K562 (cell line): ENCODE data around the gene DLGAP3. TPM values are rescaled to one million over a fixed set of nuclear protein-coding genes. Genes with fewer than 3 reads are reported as not detected.

Source experiments
- ATAC-seq: fragments of 200-7000 bp; cut with Tn5 transposase; 3 replicates; pipeline ENCODE4 v1.9.1; 2020; ENCODE audit warnings: moderate library complexity
- BruUV-seq: library from RNA; stranded (reverse); fragments of 400-500 nt; replicated peaks from 2 replicates; lab custom pipeline; 2021; lab: Mats Ljungman, UMichigan
- CTCF ChIA-PET: fragments of 300-600 bp; formaldehyde crosslinking; extraction: SDS; loops from one replicate; lab custom pipeline; 2021; ENCODE audit warnings: low intra/inter-chr PET ratio; lab: Yijun Ruan, JAX
- POLR2A ChIA-PET: fragments of 300-600, 350-650 bp; sonication (Branson Sonifier 250); formaldehyde crosslinking; extraction: SDS; loops from one replicate; lab custom pipeline; 2021; ENCODE audit warnings: antibody characterized with exemption, inconsistent platforms; lab: Yijun Ruan, JAX
- DNase-seq, 4 experiments: peaks; one replicate each; pipeline versions ENCODE4 v3.0.0 to v3.0.0-alpha.2; 2011 to 2018; ENCODE audit warnings: low spot score in 3 of 4, mixed read lengths in 3 of 4; ENCODE audit errors: extremely low read depth in 1 of 4
- FAIRE-seq: peaks from 2 replicates; lab custom pipeline; 2011; peaks lifted over from hg19 to GRCh38; lab: Jason Lieb, UNC
- H2AFZ ChIP-seq: 2 replicates; pipeline ENCODE4 v1.6.0; 2011; ENCODE audit warnings: low read depth, low read length, control low read depth, inconsistent platforms
- H3K27ac ChIP-seq: fragments of 200-600 bp; 3 replicates; pipeline ENCODE4 v1.8.0; 2011; ENCODE audit warnings: low read depth, mild to moderate bottlenecking, control low read depth, inconsistent platforms, low read length, moderate library complexity, mixed read lengths; ENCODE audit errors: extremely low read depth
- H3K27me3 ChIP-seq, 2 experiments: fragments of 300-600 bp in 1 of 2; 2 replicates in 1 of 2; 3 replicates in 1 of 2; pipeline versions ENCODE4 v1.6.0 to v1.8.0; 2011; ENCODE audit warnings: inconsistent platforms in 2 of 2, low read length in 2 of 2, mild to moderate bottlenecking in 1 of 2, mixed read lengths in 1 of 2, moderate library complexity in 1 of 2; ENCODE audit not compliant: control insufficient read depth in 2 of 2, insufficient read depth in 2 of 2
- H3K36me3 ChIP-seq: fragments of 300-600 bp; 3 replicates; pipeline ENCODE4 v1.8.0; 2011; ENCODE audit warnings: mild to moderate bottlenecking, low read length, inconsistent platforms; ENCODE audit not compliant: control insufficient read depth, insufficient read depth
- H3K4me1 ChIP-seq, 2 experiments: fragments of 200-600 bp in 1 of 2; replicated peaks in 1 of 2; 2 replicates in 1 of 2; 3 replicates in 1 of 2; pipeline versions ENCODE4 v1.5.1 to v1.8.0; 2011; ENCODE audit warnings: inconsistent platforms in 2 of 2, low read length in 2 of 2, mild to moderate bottlenecking in 1 of 2, mixed read lengths in 1 of 2, moderate library complexity in 1 of 2; ENCODE audit not compliant: control insufficient read depth in 2 of 2, insufficient read depth in 2 of 2
- H3K4me2 ChIP-seq: 2 replicates; pipeline ENCODE4 v1.6.1; 2011; ENCODE audit warnings: low read length, control low read depth, inconsistent platforms, mixed read lengths; ENCODE audit not compliant: insufficient read depth
- H3K4me3 ChIP-seq: fragments of 200-600 bp; sonication (generic), shearing (Covaris generic); 2 replicates; pipeline ENCODE4 v1.5.1; 2016; ENCODE audit warnings: control low read depth, inconsistent platforms
- H3K79me2 ChIP-seq: fragments of 200-600 bp; 3 replicates; pipeline ENCODE4 v1.8.0; 2011; ENCODE audit warnings: low read length, inconsistent platforms; ENCODE audit not compliant: control insufficient read depth, insufficient read depth
- H3K9ac ChIP-seq, 2 experiments: 2 replicates each; pipeline versions ENCODE4 v1.6.0 to v1.6.1; 2011; ENCODE audit warnings: low read depth in 2 of 2, low read length in 2 of 2, control low read depth in 1 of 2, inconsistent platforms in 1 of 2, mild to moderate bottlenecking in 1 of 2, mixed read lengths in 1 of 2; ENCODE audit not compliant: insufficient read depth in 1 of 2
- H3K9me1 ChIP-seq: one replicate; pipeline ENCODE4 v1.6.0; 2011; ENCODE audit warnings: inconsistent platforms, mild to moderate bottlenecking, low read length, moderate library complexity; ENCODE audit not compliant: control insufficient read depth, insufficient read depth
- H3K9me3 ChIP-seq: replicated peaks from 2 replicates; pipeline ENCODE4 v1.5.1; 2011; ENCODE audit warnings: low read depth, low read length, inconsistent platforms; ENCODE audit not compliant: control insufficient read depth, insufficient read depth
- H4K20me1 ChIP-seq: replicated peaks from 2 replicates; pipeline ENCODE4 v1.6.1; 2011; ENCODE audit warnings: low read length, inconsistent platforms, mixed read lengths; ENCODE audit not compliant: control insufficient read depth, insufficient read depth
- NELFE ChIP-seq: IDR thresholded peaks from 2 replicates; pipeline ENCODE4 v1.6.1; 2011; ENCODE audit warnings: mild to moderate bottlenecking; ENCODE audit not compliant: insufficient read depth, insufficient read length
- TEAD1 ChIP-seq, 2 experiments: fragments of 450-650 bp in 1 of 2; sonication (generic) in 1 of 2; formaldehyde crosslinking; IDR thresholded peaks; 2 replicates each; pipeline versions ENCODE4 v1.4.0 to v1.8.0; 2020 to 2022; ENCODE audit warnings: mild to moderate bottlenecking in 2 of 2, missing genetic modification reagents in 1 of 2
- ZBTB9 ChIP-seq: fragments of 450-650 bp; formaldehyde crosslinking; IDR thresholded peaks from 2 replicates; pipeline ENCODE4 v1.4.0; 2020; ENCODE audit warnings: mild to moderate bottlenecking, moderate library complexity
- ZNF518B ChIP-seq: fragments of 250-450 bp; sonication (Bioruptor Pico); IDR thresholded peaks from 2 replicates; pipeline ENCODE4 v1.5.0; 2021; ENCODE audit warnings: mild to moderate bottlenecking, moderate library complexity
- ZNF75A ChIP-seq: fragments of 450-650 bp; formaldehyde crosslinking; IDR thresholded peaks from 2 replicates; pipeline ENCODE4 v1.4.0; 2020; ENCODE audit warnings: mild to moderate bottlenecking
- WGBS: fragments of 100-300 bp; shearing (Covaris generic); methylation state at CpG from one replicate; pipeline ENCODE4 v1.1.6; 2016; ENCODE audit warnings: low coverage, mixed read lengths; ENCODE audit not compliant: insufficient coverage; ENCODE audit errors: missing lambda C conversion rate; 5-methylcytosine and 5-hydroxymethylcytosine counted together
- in situ Hi-C: fragments of 300-500 bp; cut with MboI; formaldehyde crosslinking; loops from 4 replicates; pipeline ENCODE4 v1.15.0; 2018; ENCODE audit warnings: inconsistent platforms, mixed read lengths
- intact Hi-C: fragments of 100-400 bp; cut with micrococcal nuclease; formaldehyde crosslinking; loops from 2 replicates; pipeline ENCODE4 v1.14.2; 2022
- polyA plus RNA-seq, 8 experiments: library from polyadenylated mRNA; depleted of rRNA in 4 of 8; stranded (reverse) in 5 of 8; unstranded in 3 of 8; fragments of >200 nt; fragmentation: Nextera tagmentation in 2 of 8; fragmentation: Illumina TruSeq in 1 of 8; extraction: Ambion mirVana in 2 of 8; extraction: Trizol in 1 of 8; gene quantifications; 2 replicates each; pipeline versions ENCODE4 v1.2.1 to v1.2.3, GENCODE V29; 2011 to 2014; ENCODE audit warnings: inconsistent platforms in 1 of 8, missing spikeins in 1 of 8
- total RNA-seq, 7 experiments: library from RNA; depleted of rRNA in 6 of 7; stranded (reverse); fragments of >200 nt in 6 of 7; fragmentation: Illumina TruSeq in 2 of 7; extraction: Trizol in 2 of 7; gene quantifications; 2 replicates each; pipeline versions ENCODE4 v1.2.1 to v1.2.3, GENCODE V29; 2011 to 2021; ENCODE audit warnings: low replicate concordance in 1 of 7
- TF ChIP-seq, protein P1 (sequence below): fragments of 200-800 bp; sonication (Bioruptor generic); IDR thresholded peaks from 2 replicates; pipeline ENCODE4 v1.6.1; 2017; ENCODE audit warnings: missing genetic modification characterization, missing compliant biosample characterization
- TF ChIP-seq, protein P2 (sequence below): IDR thresholded peaks from 2 replicates; pipeline ENCODE4 v1.6.1; 2016; ENCODE audit warnings: missing genetic modification characterization, missing compliant biosample characterization
- TF ChIP-seq, protein P3 (sequence below), 2 experiments: fragments of 450-650 bp in 1 of 2; sonication (generic) in 1 of 2; formaldehyde crosslinking; conservative IDR thresholded peaks; 2 replicates each; pipeline versions ENCODE4 v1.4.0 to v1.8.1; 2020 to 2022; ENCODE audit warnings: mild to moderate bottlenecking in 1 of 2, missing genetic modification reagents in 1 of 2

Gene DLGAP3
- total and polyA plus RNA-seq, 9 of the 15 experiments (the other 6 are each of a cell fraction or from before 2014, with no cell fraction given): 0.01 to 0.16 (median 0.07) TPM; not detected in 6

GRCh38 chr1:34924759-34925555 is 4.5 kb downstream of the DLGAP3 start:
- ATAC-seq: peak; percentile 87
- peak; percentile 82 to 86 (median 85) for DNase-seq
- Histone ChIP-seq H3K4me1 (peaks cover 4 to 15% of the 10 kb centered on the region in 2 experiments; a peak in 3 of 5 replicates), H3K9me3 (no peaks in the 10 kb centered on the region), H3K79me2 (no peaks in the 10 kb centered on the region), H3K9ac (no peak overlapping the region), H3K4me2 (no peak overlapping the region), H3K27me3 (peaks cover 12 to 36% of the 10 kb centered on the region in 2 experiments), H4K20me1 (peaks cover 18% of the 10 kb centered on the region), H3K4me3 (no peak overlapping the region), H2AFZ (no peak overlapping the region), H3K36me3 (no peaks in the 10 kb centered on the region; the same call in 2 of the 3 replicates), H3K27ac (no peak overlapping the region), H3K9me1 (peaks cover 3% of the 10 kb centered on the region)
- no TSS peak for BruUV-seq
- CTCF ChIA-PET: no interaction called here
- POLR2A ChIA-PET: interaction anchor here (0.5 to 1.8 kb wide), 7 partner anchors 9 to 848 kb away, joined by 3 to 4 read pairs (median 3); no protein-coding TSS in a partner anchor
- intact Hi-C loops (no loop called here), in situ Hi-C loops (no loop called here)
- WGBS: 2% methylated on average over 13 of the region's 16 CpGs
- FAIRE-seq: peak; percentile 85
- TF ChIP-seq, protein P1, sequence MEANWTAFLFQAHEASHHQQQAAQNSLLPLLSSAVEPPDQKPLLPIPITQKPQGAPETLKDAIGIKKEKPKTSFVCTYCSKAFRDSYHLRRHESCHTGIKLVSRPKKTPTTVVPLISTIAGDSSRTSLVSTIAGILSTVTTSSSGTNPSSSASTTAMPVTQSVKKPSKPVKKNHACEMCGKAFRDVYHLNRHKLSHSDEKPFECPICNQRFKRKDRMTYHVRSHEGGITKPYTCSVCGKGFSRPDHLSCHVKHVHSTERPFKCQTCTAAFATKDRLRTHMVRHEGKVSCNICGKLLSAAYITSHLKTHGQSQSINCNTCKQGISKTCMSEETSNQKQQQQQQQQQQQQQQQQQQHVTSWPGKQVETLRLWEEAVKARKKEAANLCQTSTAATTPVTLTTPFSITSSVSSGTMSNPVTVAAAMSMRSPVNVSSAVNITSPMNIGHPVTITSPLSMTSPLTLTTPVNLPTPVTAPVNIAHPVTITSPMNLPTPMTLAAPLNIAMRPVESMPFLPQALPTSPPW (CRISPR knock-in tag): peak; percentile 73
- TF ChIP-seq ZBTB9 (CRISPR knock-in tag): peak; percentile 78; the same call in 1 of the 2 replicates
- TF ChIP-seq ZNF518B (CRISPR knock-in tag): no peak
- no peak for TF ChIP-seq NELFE
- TF ChIP-seq ZNF75A (CRISPR knock-in tag): no peak
- peak; percentile 85 to 96 for TF ChIP-seq TEAD1 (CRISPR knock-in tag; IDR thresholded peaks at IDR 0.05)
- TF ChIP-seq, protein P2, sequence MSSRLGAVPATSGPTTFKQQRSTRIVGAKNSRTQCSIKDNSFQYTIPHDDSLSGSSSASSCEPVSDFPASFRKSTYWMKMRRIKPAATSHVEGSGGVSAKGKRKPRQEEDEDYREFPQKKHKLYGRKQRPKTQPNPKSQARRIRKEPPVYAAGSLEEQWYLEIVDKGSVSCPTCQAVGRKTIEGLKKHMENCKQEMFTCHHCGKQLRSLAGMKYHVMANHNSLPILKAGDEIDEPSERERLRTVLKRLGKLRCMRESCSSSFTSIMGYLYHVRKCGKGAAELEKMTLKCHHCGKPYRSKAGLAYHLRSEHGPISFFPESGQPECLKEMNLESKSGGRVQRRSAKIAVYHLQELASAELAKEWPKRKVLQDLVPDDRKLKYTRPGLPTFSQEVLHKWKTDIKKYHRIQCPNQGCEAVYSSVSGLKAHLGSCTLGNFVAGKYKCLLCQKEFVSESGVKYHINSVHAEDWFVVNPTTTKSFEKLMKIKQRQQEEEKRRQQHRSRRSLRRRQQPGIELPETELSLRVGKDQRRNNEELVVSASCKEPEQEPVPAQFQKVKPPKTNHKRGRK (tag): no peak
- TF ChIP-seq, protein P3, sequence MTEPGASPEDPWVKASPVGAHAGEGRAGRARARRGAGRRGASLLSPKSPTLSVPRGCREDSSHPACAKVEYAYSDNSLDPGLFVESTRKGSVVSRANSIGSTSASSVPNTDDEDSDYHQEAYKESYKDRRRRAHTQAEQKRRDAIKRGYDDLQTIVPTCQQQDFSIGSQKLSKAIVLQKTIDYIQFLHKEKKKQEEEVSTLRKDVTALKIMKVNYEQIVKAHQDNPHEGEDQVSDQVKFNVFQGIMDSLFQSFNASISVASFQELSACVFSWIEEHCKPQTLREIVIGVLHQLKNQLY (CRISPR knock-in tag; conservative IDR thresholded peaks at IDR 0.05): peak in 1 of 2 experiments; percentile 98; a peak in 2 of 4 replicates
